B cell (primary cell): ENCODE results near the gene AKR7A2. TPM values are rescaled to one million over a fixed set of nuclear protein-coding genes. Genes with fewer than 3 reads are reported as not detected.

Experiments used
- ATAC-seq: fragments of 200-7000 bp; cut with Tn5 transposase; one replicate; pipeline ENCODE4 v1.10.0; 2021; ENCODE audit warnings: low read depth, mild to moderate bottlenecking, moderate number of reproducible peaks, moderate library complexity
- CTCF ChIA-PET: fragments of 350-600 bp; sonication (Branson Sonifier 250); formaldehyde crosslinking; loops from one replicate; lab custom pipeline; 2021; ENCODE audit warnings: antibody characterized with exemption, inconsistent platforms; lab: Charles Lee
- POLR2A ChIA-PET: fragments of 350-600 bp; sonication (Branson Sonifier 250); formaldehyde crosslinking; loops from one replicate; lab custom pipeline; 2021; ENCODE audit warnings: antibody characterized with exemption; lab: Charles Lee
- DNase-seq: peaks from one replicate; pipeline ENCODE4 v3.0.0; 2013
- H2AFZ ChIP-seq: 2 replicates; pipeline ENCODE4 v1.6.1; 2012; ENCODE audit warnings: mild to moderate bottlenecking, low read depth, low read length; ENCODE audit not compliant: insufficient read depth, poor library complexity, severe bottlenecking
- H3K27ac ChIP-seq, 2 donors: 1 replicate in 1 of 2; 2 replicates in 1 of 2; pipeline ENCODE4 v1.5.1; 2012 to 2013; ENCODE audit warnings: low read length in 2 of 2, mild to moderate bottlenecking in 2 of 2, moderate library complexity in 1 of 2
- H3K27me3 ChIP-seq, 4 experiments: fragments of 200-600 bp in 1 of 4; sonication (generic) in 1 of 4; replicated peaks in 1 of 4; 1 replicate in 2 of 4; 2 replicates in 2 of 4; pipeline versions ENCODE4 v1.6.1 to v1.7.0; 2013 to 2016; ENCODE audit warnings: low read length in 3 of 4, mild to moderate bottlenecking in 2 of 4, mixed read lengths in 1 of 4, moderate library complexity in 1 of 4; ENCODE audit not compliant: insufficient read depth in 4 of 4, control insufficient read depth in 3 of 4; ENCODE audit errors: control extremely low read depth in 1 of 4
- H3K36me3 ChIP-seq, 2 experiments: replicated peaks in 1 of 2; 1 replicate in 1 of 2; 2 replicates in 1 of 2; pipeline versions ENCODE4 v1.6.1 to v1.7.1; 2013; ENCODE audit warnings: low read length in 1 of 2; ENCODE audit not compliant: insufficient read depth in 2 of 2, control insufficient read depth in 1 of 2; ENCODE audit errors: control extremely low read depth in 1 of 2, extremely low read depth in 1 of 2
- H3K4me1 ChIP-seq, 2 donors: fragments of 200-600 bp in 1 of 2; sonication (generic) in 1 of 2; 1 replicate in 1 of 2; 2 replicates in 1 of 2; pipeline versions ENCODE4 v1.5.1 to v1.6.1; 2013 to 2017; ENCODE audit warnings: low read length in 2 of 2; ENCODE audit not compliant: control insufficient read depth in 2 of 2, insufficient read depth in 2 of 2
- H3K4me2 ChIP-seq: replicated peaks from 2 replicates; pipeline ENCODE3; 2012; ENCODE audit warnings: mild to moderate bottlenecking, low read depth, low read length; ENCODE audit not compliant: poor library complexity, severe bottlenecking
- H3K4me3 ChIP-seq, 5 experiments: fragments of 200-600 bp in 1 of 5; sonication (generic) in 1 of 5; 1 replicate in 3 of 5; 2 replicates in 2 of 5; pipeline versions ENCODE4 v1.5.1 to v1.7.0; 2011 to 2016; ENCODE audit warnings: low read length in 4 of 5, mild to moderate bottlenecking in 4 of 5, low read depth in 2 of 5, control low read depth in 1 of 5, moderate library complexity in 1 of 5; ENCODE audit not compliant: insufficient read depth in 1 of 5; ENCODE audit errors: control extremely low read depth in 1 of 5, extremely low read depth in 1 of 5
- H3K79me2 ChIP-seq: fragments of 200-600 bp; sonication (generic); one replicate; pipeline ENCODE4 v1.6.0; 2016; ENCODE audit warnings: low read length; ENCODE audit not compliant: control insufficient read depth, insufficient read depth
- H3K9ac ChIP-seq: fragments of 200-600 bp; sonication (generic); 2 replicates; pipeline ENCODE4 v1.6.1; 2017; ENCODE audit warnings: mild to moderate bottlenecking, low read length, moderate library complexity
- H3K9me3 ChIP-seq, 3 donors: one replicate each; pipeline versions ENCODE4 v1.6.1 to v1.7.1; 2013; ENCODE audit warnings: low read length in 2 of 3; ENCODE audit not compliant: control insufficient read depth in 2 of 3, insufficient read depth in 1 of 3; ENCODE audit errors: control extremely low read depth in 1 of 3
- H4K20me1 ChIP-seq: 2 replicates; pipeline ENCODE4 v1.6.0; 2012; ENCODE audit warnings: mild to moderate bottlenecking, low read length; ENCODE audit not compliant: insufficient read depth, control insufficient read depth, poor library complexity, severe bottlenecking
- H3K27ac Mint-ChIP-seq: one replicate; pipeline ENCODE4 v1.8.0; 2021; ENCODE audit warnings: mixed read lengths
- H3K27me3 Mint-ChIP-seq: one replicate; pipeline ENCODE4 v1.8.0; 2021; ENCODE audit warnings: mixed read lengths
- H3K4me1 Mint-ChIP-seq: one replicate; pipeline ENCODE4 v1.8.0; 2021; ENCODE audit warnings: mixed read lengths
- H3K4me3 Mint-ChIP-seq: one replicate; pipeline ENCODE4 v1.8.0; 2021; ENCODE audit warnings: mixed read lengths
- H3K9me3 Mint-ChIP-seq: one replicate; pipeline ENCODE4 v1.8.0; 2022; ENCODE audit warnings: mixed read lengths; ENCODE audit not compliant: insufficient read depth
- CTCF ChIP-seq: fragments of 200-600 bp; IDR thresholded peaks from one replicate; pipeline ENCODE4 v1.8.0; 2022; ENCODE audit warnings: antibody characterized with exemption, mild to moderate bottlenecking
- EZH2 ChIP-seq: IDR thresholded peaks from 2 replicates; pipeline ENCODE4 v1.6.1; 2012; ENCODE audit warnings: borderline replicate concordance, low read depth, mild to moderate bottlenecking, moderate library complexity, low read length; ENCODE audit not compliant: insufficient read depth, poor library complexity, severe bottlenecking
- WGBS: methylation state at CpG from one replicate; pipeline ENCODE4 v1.1.5; 2013; ENCODE audit warnings: missing lambda C conversion rate; ENCODE audit not compliant: insufficient coverage; 5-methylcytosine and 5-hydroxymethylcytosine counted together
- intact Hi-C: fragments of 100-400 bp; cut with micrococcal nuclease; formaldehyde crosslinking; loops from one replicate; pipeline ENCODE4 v1.10.0; 2022
- polyA plus RNA-seq: library from polyadenylated mRNA; depleted of rRNA; stranded (reverse); fragments of >200 nt; gene quantifications from 2 replicates; pipeline ENCODE4 v1.2.3, GENCODE V29; 2012
- total RNA-seq, 2 donors: library from RNA; stranded (reverse); fragments of 120-200 nt in 1 of 2; gene quantifications; 1 replicate in 1 of 2; 2 replicates in 1 of 2; pipeline versions ENCODE4 v1.2.3 to v1.2.4, GENCODE V29; 2013 to 2022

Gene AKR7A2
- total and polyA plus RNA-seq, 2 donors (not counting 1 experiment from before 2014, with no cell fraction given) = 23.7 to 32.1 TPM

GRCh38 chr1:19326748-19327065, 14.8 kb upstream of the AKR7A2 start:
- ChIA-PET CTCF (no interaction called here), POLR2A (no interaction called here)
- Mint-ChIP-seq H3K27me3 (no peaks in the 10 kb centered on the region), H3K27ac (no peak overlapping the region), H3K4me3 (no peak overlapping the region), H3K4me1 (no peaks in the 10 kb centered on the region), H3K9me3 (no peaks in the 10 kb centered on the region)
- peaks cover 7% of the 10 kb centered on the region for H4K20me1 ChIP-seq
- H3K27me3 ChIP-seq = no peaks in the 10 kb centered on the region
- intact Hi-C loops = no loop called here
- peaks cover 0 to 51% of the 10 kb centered on the region in 2 experiments for H3K36me3 ChIP-seq
- H3K9me3 ChIP-seq = no peaks in the 10 kb centered on the region
- no peak overlapping the region for H3K4me2 ChIP-seq
- H3K9ac ChIP-seq = no peak overlapping the region
- no peak overlapping the region for H3K4me3 ChIP-seq
- H2AFZ ChIP-seq = no peak overlapping the region
- peaks cover 32% of the 10 kb centered on the region for H3K79me2 ChIP-seq
- 99% methylated on average over 6 of the region's 6 CpGs for WGBS
- H3K27ac ChIP-seq = no peak overlapping the region
- ATAC-seq (no peak), DNase-seq (no peak)
- TF ChIP-seq EZH2 = no peak
- no peak for TF ChIP-seq CTCF
- H3K4me1 ChIP-seq = no peaks in the 10 kb centered on the region

GRCh38 chr1:19325958-19326747, 14.2 kb upstream of the AKR7A2 start:
- CTCF ChIA-PET = no interaction called here
- no peaks in the 10 kb centered on the region for H3K27me3 Mint-ChIP-seq
- 74% methylated on average over 27 of the region's 32 CpGs for WGBS

More at GRCh38 chr1:19325958-19326747, 14.2 kb upstream of the AKR7A2 start:
- POLR2A ChIA-PET = no interaction called here
- H3K9me3 ChIP-seq = no peaks in the 10 kb centered on the region
- Mint-ChIP-seq H3K4me3 (no peak overlapping the region), H3K4me1 (no peaks in the 10 kb centered on the region), H3K27ac (no peak overlapping the region), H3K9me3 (no peaks in the 10 kb centered on the region)
- H3K36me3 ChIP-seq = peaks cover 0 to 51% of the 10 kb centered on the region in 2 experiments
- H3K4me1 ChIP-seq = no peaks in the 10 kb centered on the region
- no peak overlapping the region for H3K4me2 ChIP-seq
- H3K9ac ChIP-seq = no peak overlapping the region
- intact Hi-C loops = no loop called here
- peaks cover 37% of the 10 kb centered on the region for H3K79me2 ChIP-seq
- H3K4me3 ChIP-seq = no peak overlapping the region
- ATAC-seq (no peak), DNase-seq (no peak)
- TF ChIP-seq CTCF = no peak
- TF ChIP-seq EZH2 = no peak
- no peak overlapping the region for H2AFZ ChIP-seq
- H4K20me1 ChIP-seq = peaks cover 13% of the 10 kb centered on the region
- no peaks in the 10 kb centered on the region for H3K27me3 ChIP-seq
- no peak overlapping the region for H3K27ac ChIP-seq
